ENCODE data around the gene CDC42BPB.

The CDC42BPB gene

GRCh38 chr14:103091883-103092222 is 34.5 kb upstream of the CDC42BPB start:
- TF ChIP-seq CTCF (IDR thresholded peaks at IDR 0.05; ENCODE audit: low read depth, low read length, missing control alignments) = peak; percentile 1
- no peak for DNase-seq (ENCODE audit: low read depth)
- peak overlapping the region; percentile 27 for H3K4me3 ChIP-seq (ENCODE audit: low read depth, low read length)

- peak overlapping the region; percentile 39 for H3K4me3 ChIP-seq (ENCODE audit: low read depth, low read length)
- no peak for DNase-seq (ENCODE audit: low read depth)
- peak; percentile 58 for TF ChIP-seq CTCF (IDR thresholded peaks at IDR 0.05; ENCODE audit: low read depth, low read length, missing control alignments)
Observed at GRCh38 chr14:103091041-103091882, 33.9 kb upstream of the CDC42BPB start.

GRCh38 chr14:103090481-103091020 is 33.2 kb upstream of the CDC42BPB start:
- TF ChIP-seq CTCF (IDR thresholded peaks at IDR 0.05; ENCODE audit: low read depth, low read length, missing control alignments) = no peak
- no peak for DNase-seq (ENCODE audit: low read depth)
- H3K4me3 ChIP-seq (ENCODE audit: low read depth, low read length) = no peak overlapping the region

- H3K4me3 ChIP-seq (ENCODE audit: low read depth, low read length) = no peak overlapping the region
- TF ChIP-seq CTCF (IDR thresholded peaks at IDR 0.05; ENCODE audit: low read depth, low read length, missing control alignments) = no peak
- no peak for DNase-seq (ENCODE audit: low read depth)
Observed at GRCh38 chr14:103089386-103090335, 32.3 kb upstream of the CDC42BPB start.

DNA sequence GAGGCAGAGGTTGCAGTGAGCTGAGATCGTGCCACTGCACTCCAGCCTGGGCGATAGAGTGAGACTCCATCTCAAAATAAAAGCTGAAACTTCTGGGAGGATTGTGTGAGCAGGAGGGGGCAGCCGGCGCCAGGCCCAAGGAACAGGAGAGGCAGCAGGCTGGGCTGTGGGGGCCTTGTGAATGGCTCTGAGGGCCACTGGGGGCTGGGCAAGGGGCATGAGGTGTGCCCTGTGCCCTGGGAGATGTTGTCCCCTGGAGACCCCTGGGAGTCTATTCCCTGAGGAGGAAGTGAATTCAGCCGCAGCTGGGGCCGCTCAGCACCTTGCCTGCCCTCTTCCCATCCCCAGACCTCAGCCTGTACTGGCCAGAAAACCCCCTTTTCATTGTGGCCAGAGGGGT is 31.6 kb upstream of the CDC42BPB start:
- no peak overlapping the region for H3K4me3 ChIP-seq (ENCODE audit: low read depth, low read length)
- no peak for TF ChIP-seq CTCF (IDR thresholded peaks at IDR 0.05; ENCODE audit: low read depth, low read length, missing control alignments)
- no peak for DNase-seq (ENCODE audit: low read depth)

DNA sequence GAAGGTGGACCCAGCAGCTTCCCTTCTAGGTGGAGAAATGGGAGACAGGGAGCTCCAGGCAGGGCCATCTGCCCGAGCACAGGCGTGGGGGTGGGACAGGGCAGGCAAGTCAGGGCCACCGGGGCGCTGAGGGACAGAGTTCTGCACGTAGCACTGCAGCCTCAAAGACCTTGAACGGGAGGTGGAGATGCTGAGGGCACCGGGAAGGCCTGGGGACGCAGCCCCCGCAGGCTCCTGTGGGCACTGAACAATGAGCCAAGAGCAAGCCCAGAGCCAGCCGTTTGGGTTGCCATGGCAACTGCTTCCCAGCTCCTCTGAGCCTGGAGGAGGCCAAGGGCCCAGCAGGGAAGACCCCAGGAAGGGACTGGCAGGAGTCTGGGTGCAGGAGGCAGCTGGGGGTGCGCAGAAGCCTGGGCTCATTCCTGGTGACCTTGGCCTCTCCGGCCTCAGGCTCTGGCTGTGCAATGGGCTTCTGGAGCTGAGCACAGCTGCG is 30.0 kb upstream of the CDC42BPB start:
- no peak for DNase-seq (ENCODE audit: low read depth)
- H3K4me3 ChIP-seq (ENCODE audit: low read depth, low read length) = no peak overlapping the region
- TF ChIP-seq CTCF (IDR thresholded peaks at IDR 0.05; ENCODE audit: low read depth, low read length, missing control alignments) = no peak
